Measurements from ENCODE around the gene PIGH.

- TF ChIP-seq MAX (IDR thresholded peaks at IDR 0.05; ENCODE audit: low read depth, low read length) (no peak), CTCF (IDR thresholded peaks at IDR 0.05; ENCODE audit: low read depth, low read length) (no peak), POLR2A (IDR thresholded peaks at IDR 0.05; ENCODE audit: extremely low read depth, insufficient read length) (no peak)
Observed at GRCh38 chr14:67595392-67595791, 4.7 kb downstream of the PIGH start.
